Lung (tissue), 12 donors: ENCODE data around the gene CYS1. TPM values are rescaled to one million over a fixed set of nuclear protein-coding genes. Genes with fewer than 3 reads are reported as not detected.

Experiments used
- ATAC-seq: fragments of 200-7000 bp; cut with Tn5 transposase; one replicate; pipeline ENCODE4 v1.9.1; 2020; ENCODE audit warnings: moderate number of reproducible peaks; ENCODE audit not compliant: insufficient read depth, low FRiP score
- DNase-seq, 3 donors: peaks; one replicate each; pipeline ENCODE4 v3.0.0-alpha.2; 2013 to 2017
- H3K27ac ChIP-seq, 2 donors: one replicate each; pipeline ENCODE4 v1.5.1; 2013; ENCODE audit warnings: mild to moderate bottlenecking in 2 of 2, moderate library complexity in 2 of 2, control low read depth in 1 of 2, inconsistent platforms in 1 of 2, low read depth in 1 of 2, low read length in 1 of 2
- H3K27me3 ChIP-seq, 3 donors: one replicate each; pipeline ENCODE4 v1.5.1; 2013; ENCODE audit warnings: low read length in 2 of 3; ENCODE audit not compliant: control insufficient read depth in 3 of 3, insufficient read depth in 3 of 3
- H3K36me3 ChIP-seq, 4 donors: one replicate each; pipeline ENCODE4 v1.5.1; 2013; ENCODE audit warnings: low read length in 4 of 4, mild to moderate bottlenecking in 1 of 4, moderate library complexity in 1 of 4; ENCODE audit not compliant: control insufficient read depth in 4 of 4, insufficient read depth in 4 of 4
- H3K4me1 ChIP-seq, 5 donors: one replicate each; pipeline ENCODE4 v1.5.1; 2013; ENCODE audit warnings: low read length in 5 of 5, mild to moderate bottlenecking in 2 of 5, moderate library complexity in 1 of 5; ENCODE audit not compliant: control insufficient read depth in 5 of 5, insufficient read depth in 5 of 5
- H3K4me3 ChIP-seq: one replicate; pipeline ENCODE4 v1.5.1; 2013; ENCODE audit warnings: mild to moderate bottlenecking, control low read depth, moderate library complexity
- H3K9ac ChIP-seq, 2 donors: one replicate each; pipeline ENCODE4 v1.5.1; 2013; ENCODE audit warnings: low read length in 2 of 2, control low read depth in 1 of 2; ENCODE audit not compliant: insufficient read depth in 1 of 2
- H3K9me3 ChIP-seq, 4 donors: one replicate each; pipeline ENCODE4 v1.5.1; 2013; ENCODE audit warnings: low read length in 3 of 4, mild to moderate bottlenecking in 1 of 4, moderate library complexity in 1 of 4; ENCODE audit not compliant: control insufficient read depth in 4 of 4, insufficient read depth in 3 of 4
- CTCF ChIP-seq: IDR thresholded peaks from 2 replicates; pipeline ENCODE4 v1.5.1; 2012; ENCODE audit warnings: mild to moderate bottlenecking; ENCODE audit errors: control extremely low read depth, extremely low read depth
- WGBS, 2 donors: extraction: QIAGEN DNeasy Blood & Tissue Kit; methylation state at CpG; one replicate each; pipeline ENCODE4 v1.1.7; 2013; 5-methylcytosine and 5-hydroxymethylcytosine counted together
- polyA plus RNA-seq, 2 donors: library from polyadenylated mRNA; stranded (reverse); fragments of 200-250 nt; gene quantifications; one replicate each; pipeline ENCODE4 v1.2.1, GENCODE V29; 2013
- total RNA-seq, 2 donors: library from RNA; depleted of rRNA in 1 of 2; stranded (reverse); fragments of >200 nt in 1 of 2; gene quantifications; one replicate each; pipeline ENCODE4 v1.2.1, GENCODE V29; 2014 to 2021
- donor health status: control.
- donor health status: control.
- donor health status: Bipolar disorder and iron deficiency.
- donor health status: healthy.
- donor health status: DM: yes; HTN: yes; CAD: no.

The CYS1 gene
- total and polyA plus RNA-seq, 4 donors: 0.35 to 5.1 (median 1.0) TPM

- no peak for ATAC-seq
- H3K27me3 ChIP-seq: no peaks in the 10 kb centered on the region
- no peak for TF ChIP-seq CTCF
- H3K27ac ChIP-seq: no peak overlapping the region
- WGBS, 2 donors: 31 to 42% methylated on average over 5 of the region's 5 CpGs
- peaks cover 0 to 2% (median under 1%) of the 10 kb centered on the region in 4 donors for H3K36me3 ChIP-seq
- H3K4me1 ChIP-seq: peaks cover 3 to 48% (median 11%) of the 10 kb centered on the region in 5 donors
- H3K4me3 ChIP-seq: no peak overlapping the region
- DNase-seq: peak in 2 of 3 donors; percentile 83 to 91
- H3K9ac ChIP-seq: peak overlapping the region in 1 of 2 donors; percentile 26
- H3K9me3 ChIP-seq: no peaks in the 10 kb centered on the region
These were observed 46.4 kb upstream of the CYS1 start for GRCh38 chr2:10126632-10127026.

GRCh38 chr2:10125842-10126631 lies 45.8 kb upstream of the CYS1 start:
- Histone ChIP-seq H3K9me3 (no peaks in the 10 kb centered on the region), H3K9ac (peak overlapping the region in 1 of 2 donors; percentile 26), H3K27ac (no peak overlapping the region), H3K36me3 (peaks cover 0 to 2% (median under 1%) of the 10 kb centered on the region in 4 donors), H3K27me3 (no peaks in the 10 kb centered on the region), H3K4me3 (no peak overlapping the region), H3K4me1 (peaks cover 3 to 48% (median 11%) of the 10 kb centered on the region in 5 donors)
- 69 to 77% methylated on average over 6 of the region's 6 CpGs for WGBS, 2 donors
- DNase-seq (no peak), ATAC-seq (no peak)
- TF ChIP-seq CTCF: no peak

GRCh38 chr2:10124538-10125045 lies 44.4 kb upstream of the CYS1 start:
- H3K4me1 ChIP-seq: peaks cover 3 to 54% (median 11%) of the 10 kb centered on the region in 5 donors
- ATAC-seq (no peak), DNase-seq (peak; percentile 60 to 92 (median 89))
- TF ChIP-seq CTCF: peak; percentile 45
- no peak overlapping the region for H3K4me3 ChIP-seq
- H3K9ac ChIP-seq: no peak overlapping the region
- H3K36me3 ChIP-seq: peaks cover 0 to 2% (median under 1%) of the 10 kb centered on the region in 4 donors
- H3K9me3 ChIP-seq: no peaks in the 10 kb centered on the region
- WGBS, 2 donors: 14 to 20% methylated on average over 5 of the region's 5 CpGs
- H3K27me3 ChIP-seq: no peaks in the 10 kb centered on the region
- no peak overlapping the region for H3K27ac ChIP-seq
